ENCODE data around the gene ATAD3C.

GRCh38 chr1:1426496-1427105 lies 22.9 kb upstream of the ATAD3C start:
- TF ChIP-seq CTCF (IDR thresholded peaks at IDR 0.05; ENCODE audit: extremely low read depth in 1 of 2, insufficient read depth in 1 of 2, low read depth in 1 of 2, low read length in 2 of 2) (no peak), POLR2AphosphoS5 (IDR thresholded peaks at IDR 0.05; ENCODE audit: insufficient read depth, low read depth, low read length) (no peak), POLR2A (IDR thresholded peaks at IDR 0.05; ENCODE audit: low read depth, low read length) (no peak), EZH2 (IDR thresholded peaks at IDR 0.05; ENCODE audit: borderline replicate concordance, low read depth, low read length, severe bottlenecking) (no peak), MYC (IDR thresholded peaks at IDR 0.05; ENCODE audit: low read depth, low read length) (no peak)

Data from endothelial cell of umbilical vein (primary cell).